ENCODE measurements around the gene VEPH1. TPM values are rescaled to one million over a fixed set of nuclear protein-coding genes. Genes with fewer than 3 reads are reported as not detected.

Gene VEPH1
- total and polyA plus RNA-seq, 2 experiments from 2014 or later: 36.8 to 44.0 TPM

DNA sequence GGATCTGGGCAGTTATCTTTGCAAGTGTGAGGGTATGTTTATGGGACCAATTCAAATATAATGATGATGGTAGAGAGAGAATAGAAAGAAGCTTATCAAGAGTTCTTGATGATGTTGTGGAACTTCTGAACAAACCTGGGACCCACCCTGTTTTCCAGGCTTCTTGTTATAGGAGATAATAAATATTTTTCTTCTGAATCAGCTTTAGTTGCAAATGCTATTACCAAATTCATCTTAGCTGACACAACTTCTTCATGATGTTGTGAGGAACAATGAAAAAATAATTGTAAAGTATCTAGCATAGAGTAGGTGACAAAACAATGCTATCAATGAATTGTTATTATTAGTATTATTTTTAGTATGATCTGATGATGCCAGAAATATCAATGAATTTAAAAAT lies 110.1 kb downstream of the VEPH1 start:
- Histone ChIP-seq H3K4me1 (ENCODE audit: insufficient read depth) (peaks cover 31% of the 10 kb centered on the region), H3F3A (ENCODE audit: insufficient read depth) (peaks cover 5% of the 10 kb centered on the region; the same call in 1 of the 2 replicates), H3K36me3 (ENCODE audit: low read depth) (no peaks in the 10 kb centered on the region), H3K79me2 (ENCODE audit: insufficient read depth) (no peaks in the 10 kb centered on the region), H2AFZ (no peak overlapping the region), H3K27ac (no peak overlapping the region), H3K27me3 (replicated peaks; ENCODE audit: insufficient read depth) (no peaks in the 10 kb centered on the region), H3K9me3 (ENCODE audit: low read depth) (no peaks in the 10 kb centered on the region), H3K9ac (no peak overlapping the region), H4K20me1 (ENCODE audit: insufficient read depth) (no peaks in the 10 kb centered on the region), H3K4me2 (ENCODE audit: unreplicated experiment) (peak overlapping the region; percentile 7), H3K9me2 (ENCODE audit: insufficient read depth) (no peaks in the 10 kb centered on the region), H3K4me3 (no peak overlapping the region)
- DNase-seq: peak; percentile 48
- TF ChIP-seq EZH2 (IDR thresholded peaks at IDR 0.05; ENCODE audit: insufficient read depth, poor library complexity, severe bottlenecking): no peak
- no peak for TF ChIP-seq EZH2phosphoT487 (IDR thresholded peaks at IDR 0.05; ENCODE audit: insufficient read depth, low read depth)
- in situ Hi-C loops (cut with MboI): no loop called here

DNA sequence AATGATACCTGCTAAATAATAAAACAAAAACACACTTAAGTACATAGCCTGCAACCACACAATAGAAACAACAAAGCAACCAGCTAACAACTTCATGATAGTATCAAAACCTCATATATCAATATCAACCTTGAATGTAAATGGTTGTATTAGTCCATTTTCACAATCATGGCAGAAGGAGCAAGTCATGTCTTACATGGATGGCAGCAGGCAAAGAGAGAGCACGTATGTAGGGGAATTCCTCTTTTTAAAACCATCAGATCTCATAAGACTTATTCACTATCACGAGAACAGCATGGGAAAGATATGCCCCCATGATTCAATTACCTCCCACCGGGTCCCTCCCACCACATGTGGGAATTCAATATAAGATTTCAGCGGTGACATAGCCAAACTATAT lies 111.1 kb downstream of the VEPH1 start:
- H3K9me2 ChIP-seq (ENCODE audit: insufficient read depth): no peaks in the 10 kb centered on the region
- no peak overlapping the region for H3K9ac ChIP-seq
- no peak overlapping the region for H3K4me3 ChIP-seq
- no peak overlapping the region for H2AFZ ChIP-seq
- no peak for DNase-seq
- H3K79me2 ChIP-seq (ENCODE audit: insufficient read depth): no peaks in the 10 kb centered on the region
- peaks cover 38% of the 10 kb centered on the region for H3K4me1 ChIP-seq (ENCODE audit: insufficient read depth)
- H3K36me3 ChIP-seq (ENCODE audit: low read depth): no peaks in the 10 kb centered on the region
- WGBS, 2 experiments (ENCODE audit: low coverage in 1 of 2, low lambda C conversion rate in 2 of 2, missing lambda C conversion rate in 2 of 2): 89 to 92% methylated on average over 4 of the region's 4 CpGs
- TF ChIP-seq EZH2phosphoT487 (IDR thresholded peaks at IDR 0.05; ENCODE audit: insufficient read depth, low read depth): no peak
- no peak for TF ChIP-seq EZH2 (IDR thresholded peaks at IDR 0.05; ENCODE audit: insufficient read depth, poor library complexity, severe bottlenecking)
- H4K20me1 ChIP-seq (ENCODE audit: insufficient read depth): no peaks in the 10 kb centered on the region
- no peak overlapping the region for H3K4me2 ChIP-seq (ENCODE audit: unreplicated experiment)
- in situ Hi-C loops (cut with MboI): no loop called here
- no peaks in the 10 kb centered on the region for H3K27me3 ChIP-seq (replicated peaks; ENCODE audit: insufficient read depth)
- peaks cover 5% of the 10 kb centered on the region; the same call in 1 of the 2 replicates for H3F3A ChIP-seq (ENCODE audit: insufficient read depth)
- no peak overlapping the region for H3K27ac ChIP-seq
- H3K9me3 ChIP-seq (ENCODE audit: low read depth): no peaks in the 10 kb centered on the region

DNA sequence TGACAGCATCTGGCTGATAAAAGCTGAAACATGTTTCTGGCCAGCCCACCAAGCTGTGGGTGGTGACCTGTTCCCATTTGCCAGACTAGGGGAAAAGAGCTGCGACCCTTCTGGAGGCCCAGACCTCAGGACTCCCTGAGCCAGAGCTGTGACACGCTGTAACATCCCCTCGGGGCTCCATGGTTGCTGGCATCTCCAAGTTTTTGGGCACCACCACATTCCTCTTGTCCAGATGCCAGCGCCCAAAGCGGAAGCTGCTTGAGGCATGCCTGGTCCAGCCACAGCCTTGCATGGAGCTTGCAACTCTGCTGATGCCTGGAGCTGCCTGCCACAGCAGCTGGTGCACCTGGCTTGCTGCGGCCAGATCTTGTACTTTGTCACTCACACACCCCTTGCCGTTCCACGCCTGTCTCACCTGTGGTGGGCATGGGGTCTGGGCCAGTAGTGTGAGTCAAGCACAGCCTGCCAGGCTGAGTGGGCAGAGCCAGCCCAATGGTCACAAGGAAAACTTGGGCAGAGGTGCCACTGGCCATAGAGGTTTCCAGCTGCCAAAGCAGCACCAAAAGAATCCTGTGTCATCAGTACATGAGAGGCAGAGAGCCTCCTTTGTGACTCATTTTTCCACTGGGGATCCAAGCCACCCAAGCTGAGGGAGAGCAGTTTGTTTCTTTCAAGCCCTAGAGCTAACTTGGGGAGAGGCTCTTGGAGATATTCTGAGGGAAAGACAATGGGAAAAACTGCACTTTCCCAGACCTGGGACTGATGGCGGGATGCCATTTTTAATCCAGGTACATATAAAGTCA lies 112.3 kb downstream of the VEPH1 start:
- in situ Hi-C loops (cut with MboI): no loop called here
- no peaks in the 10 kb centered on the region for H3K79me2 ChIP-seq (ENCODE audit: insufficient read depth)

DNA sequence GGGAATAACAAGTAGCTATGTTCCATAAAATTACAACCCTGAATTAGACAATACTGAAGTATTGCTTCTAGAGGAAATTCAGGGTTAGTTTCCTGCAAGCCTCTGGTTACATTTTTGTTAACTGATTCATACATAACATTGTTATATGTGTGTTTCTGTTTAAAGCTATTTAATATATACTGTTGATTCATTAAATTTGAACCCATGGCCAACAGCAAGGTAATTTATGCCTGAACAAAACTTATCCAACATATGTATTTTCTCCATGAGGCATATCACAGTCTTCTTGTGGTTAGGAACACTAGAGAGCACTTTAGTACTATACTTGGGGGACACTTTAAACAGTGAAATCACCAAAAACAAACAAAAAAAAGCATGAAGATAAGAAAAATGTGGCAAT lies 114.2 kb downstream of the VEPH1 start:
- H3K4me2 ChIP-seq (ENCODE audit: unreplicated experiment): peak overlapping the region; percentile 52
- no peaks in the 10 kb centered on the region for H3K27me3 ChIP-seq (replicated peaks; ENCODE audit: insufficient read depth)
- H3K79me2 ChIP-seq (ENCODE audit: insufficient read depth): no peaks in the 10 kb centered on the region
- H3K9me3 ChIP-seq (ENCODE audit: low read depth): no peaks in the 10 kb centered on the region
- no peaks in the 10 kb centered on the region for H3K36me3 ChIP-seq (ENCODE audit: low read depth)
- no peaks in the 10 kb centered on the region for H3K9me2 ChIP-seq (ENCODE audit: insufficient read depth)
- TF ChIP-seq EZH2phosphoT487 (IDR thresholded peaks at IDR 0.05; ENCODE audit: insufficient read depth, low read depth) (no peak), EZH2 (IDR thresholded peaks at IDR 0.05; ENCODE audit: insufficient read depth, poor library complexity, severe bottlenecking) (no peak)
- peak; percentile 53 for DNase-seq
- H3F3A ChIP-seq (ENCODE audit: insufficient read depth): peaks cover 5% of the 10 kb centered on the region; the same call in 1 of the 2 replicates
- H3K9ac ChIP-seq: no peak overlapping the region
- H4K20me1 ChIP-seq (ENCODE audit: insufficient read depth): no peaks in the 10 kb centered on the region
- H2AFZ ChIP-seq: no peak overlapping the region
- H3K4me1 ChIP-seq (ENCODE audit: insufficient read depth): peaks cover 38% of the 10 kb centered on the region
- no peak overlapping the region for H3K4me3 ChIP-seq
- in situ Hi-C loops (cut with MboI): no loop called here
- H3K27ac ChIP-seq: no peak overlapping the region

More for the DNA sequence above, 112.3 kb downstream of the VEPH1 start:
- WGBS, 2 experiments (ENCODE audit: low coverage in 1 of 2, low lambda C conversion rate in 2 of 2, missing lambda C conversion rate in 2 of 2): 88 to 91% methylated on average over 9 of the region's 9 CpGs
- DNase-seq: peak; percentile 55
- Histone ChIP-seq H3K27ac (no peak overlapping the region), H3K27me3 (replicated peaks; ENCODE audit: insufficient read depth) (no peaks in the 10 kb centered on the region), H3K36me3 (ENCODE audit: low read depth) (no peaks in the 10 kb centered on the region), H3K4me3 (no peak overlapping the region), H3K9me2 (ENCODE audit: insufficient read depth) (no peaks in the 10 kb centered on the region), H4K20me1 (ENCODE audit: insufficient read depth) (no peaks in the 10 kb centered on the region), H3K9me3 (ENCODE audit: low read depth) (no peaks in the 10 kb centered on the region), H2AFZ (no peak overlapping the region), H3K9ac (no peak overlapping the region), H3K4me1 (ENCODE audit: insufficient read depth) (peaks cover 38% of the 10 kb centered on the region), H3K4me2 (ENCODE audit: unreplicated experiment) (no peak overlapping the region), H3F3A (ENCODE audit: insufficient read depth) (peaks cover 5% of the 10 kb centered on the region; the same call in 1 of the 2 replicates)
- TF ChIP-seq EZH2phosphoT487 (IDR thresholded peaks at IDR 0.05; ENCODE audit: insufficient read depth, low read depth) (no peak), EZH2 (IDR thresholded peaks at IDR 0.05; ENCODE audit: insufficient read depth, poor library complexity, severe bottlenecking) (no peak)

Data from GM23248 (cell line).